ENCODE data around the gene TMEM120B.

DNA sequence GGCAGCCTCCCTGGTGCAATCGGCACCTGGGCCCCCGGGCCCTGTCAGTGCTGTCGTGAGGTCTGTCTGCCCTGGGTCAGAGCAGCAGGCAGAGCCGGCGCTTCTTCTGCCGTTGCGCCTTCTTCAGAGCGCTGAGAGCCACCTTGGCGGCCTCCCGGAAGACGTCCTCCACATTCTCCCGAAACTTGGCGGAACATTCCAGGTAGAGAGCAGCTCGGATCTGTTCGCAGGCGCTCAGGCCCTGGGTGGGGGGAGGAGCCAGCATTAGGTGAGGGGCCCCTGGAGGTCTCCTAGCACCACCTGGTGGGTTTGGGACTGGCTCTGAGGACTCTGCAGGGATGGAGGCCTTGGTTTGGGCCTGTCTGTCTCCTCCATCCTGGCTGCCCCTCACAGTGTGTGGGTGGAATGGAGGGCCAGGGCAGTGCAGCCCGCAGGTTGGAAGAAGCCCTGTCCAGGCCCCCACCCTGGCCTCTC, 66.9 kb downstream of the TMEM120B start:
- TF ChIP-seq, protein P1, sequence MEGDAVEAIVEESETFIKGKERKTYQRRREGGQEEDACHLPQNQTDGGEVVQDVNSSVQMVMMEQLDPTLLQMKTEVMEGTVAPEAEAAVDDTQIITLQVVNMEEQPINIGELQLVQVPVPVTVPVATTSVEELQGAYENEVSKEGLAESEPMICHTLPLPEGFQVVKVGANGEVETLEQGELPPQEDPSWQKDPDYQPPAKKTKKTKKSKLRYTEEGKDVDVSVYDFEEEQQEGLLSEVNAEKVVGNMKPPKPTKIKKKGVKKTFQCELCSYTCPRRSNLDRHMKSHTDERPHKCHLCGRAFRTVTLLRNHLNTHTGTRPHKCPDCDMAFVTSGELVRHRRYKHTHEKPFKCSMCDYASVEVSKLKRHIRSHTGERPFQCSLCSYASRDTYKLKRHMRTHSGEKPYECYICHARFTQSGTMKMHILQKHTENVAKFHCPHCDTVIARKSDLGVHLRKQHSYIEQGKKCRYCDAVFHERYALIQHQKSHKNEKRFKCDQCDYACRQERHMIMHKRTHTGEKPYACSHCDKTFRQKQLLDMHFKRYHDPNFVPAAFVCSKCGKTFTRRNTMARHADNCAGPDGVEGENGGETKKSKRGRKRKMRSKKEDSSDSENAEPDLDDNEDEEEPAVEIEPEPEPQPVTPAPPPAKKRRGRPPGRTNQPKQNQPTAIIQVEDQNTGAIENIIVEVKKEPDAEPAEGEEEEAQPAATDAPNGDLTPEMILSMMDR (IDR thresholded peaks at IDR 0.05 in 4 of 5, conservative IDR thresholded peaks at IDR 0.05 in 1 of 5), result no peak
- TF ChIP-seq POLR2A (IDR thresholded peaks at IDR 0.05), result no peak

All from gastrocnemius medialis (tissue), 4 donors.